K562 (cell line): ENCODE measurements around the gene NTRK1. TPM values are rescaled to one million over a fixed set of nuclear protein-coding genes. Genes with fewer than 3 reads are reported as not detected.

ENCODE experiments used
- ERF ChIP-seq: fragments of 450-650 bp; formaldehyde crosslinking; IDR thresholded peaks from 2 replicates; pipeline ENCODE4 v1.4.0; 2020; ENCODE audit warnings: mild to moderate bottlenecking, mixed read lengths
- KDM2B ChIP-seq: fragments of 250-450 bp; sonication (Bioruptor Pico); IDR thresholded peaks from 2 replicates; pipeline ENCODE4 v1.8.0; 2021; ENCODE audit warnings: mild to moderate bottlenecking, moderate library complexity
- MBD1 ChIP-seq: fragments of 250-450 bp; sonication (Bioruptor Pico); IDR thresholded peaks from 2 replicates; pipeline ENCODE4 v1.8.0; 2022; ENCODE audit warnings: inconsistent platforms
- NR2C2 ChIP-seq, 2 experiments: fragments of 200-800 bp in 1 of 2; sonication (Bioruptor generic) in 1 of 2; sonication (generic) in 1 of 2; formaldehyde crosslinking in 1 of 2; IDR thresholded peaks; 2 replicates each; pipeline versions ENCODE4 v1.6.1 to v1.8.0; 2016 to 2022; ENCODE audit warnings: mild to moderate bottlenecking in 1 of 2, missing compliant biosample characterization in 1 of 2, missing genetic modification characterization in 1 of 2, missing genetic modification reagents in 1 of 2
- PTRF ChIP-seq: fragments of 450-650 bp; IDR thresholded peaks from 2 replicates; pipeline ENCODE4 v1.6.1; 2016; ENCODE audit warnings: mild to moderate bottlenecking, missing genetic modification characterization, missing compliant biosample characterization
- RFX7 ChIP-seq: fragments of 250-450 bp; sonication (Bioruptor Pico); IDR thresholded peaks from 2 replicates; pipeline ENCODE4 v1.5.1; 2021; ENCODE audit warnings: mild to moderate bottlenecking
- SAP30 ChIP-seq: fragments of 200-600 bp; sonication (generic); IDR thresholded peaks from 2 replicates; pipeline ENCODE4 v1.6.1; 2012; ENCODE audit warnings: borderline replicate concordance, low read depth, mild to moderate bottlenecking, moderate library complexity, low read length, control low read depth, inconsistent platforms; ENCODE audit not compliant: insufficient read depth, poor library complexity, severe bottlenecking
- SREBF1 ChIP-seq: fragments of 150-350 bp; IDR thresholded peaks from 2 replicates; pipeline ENCODE4 v1.6.1; 2014; ENCODE audit warnings: antibody characterized with exemption, low read depth, low read length, borderline replicate concordance
- ZBTB34 ChIP-seq: fragments of 250-450 bp; sonication (Bioruptor Pico); IDR thresholded peaks from 2 replicates; pipeline ENCODE4 v1.8.0; 2021; ENCODE audit warnings: mild to moderate bottlenecking, moderate library complexity
- ZNF212 ChIP-seq: fragments of 450-650 bp; formaldehyde crosslinking; IDR thresholded peaks from 2 replicates; pipeline ENCODE4 v1.4.0; 2020; ENCODE audit warnings: mild to moderate bottlenecking
- ZNF277 ChIP-seq: fragments of 250-450 bp; sonication (Bioruptor Pico); IDR thresholded peaks from 2 replicates; pipeline ENCODE4 v1.8.0; 2022; ENCODE audit warnings: inconsistent platforms, mild to moderate bottlenecking, moderate library complexity, borderline replicate concordance
- ZNF41 ChIP-seq: fragments of 250-450 bp; sonication (Bioruptor Pico); conservative IDR thresholded peaks from 2 replicates; pipeline ENCODE4 v1.4.0; 2020; ENCODE audit warnings: mild to moderate bottlenecking
- ZNF436 ChIP-seq: fragments of 250-450, 450-650 bp; sonication (Bioruptor Pico); formaldehyde crosslinking; IDR thresholded peaks from 2 replicates; pipeline ENCODE4 v1.7.0; 2020; ENCODE audit warnings: mild to moderate bottlenecking
- ZNF445 ChIP-seq: fragments of 250-450 bp; sonication (Bioruptor Pico); IDR thresholded peaks from 2 replicates; pipeline ENCODE4 v1.4.0; 2020; ENCODE audit warnings: low read depth, mild to moderate bottlenecking, moderate library complexity
- polyA plus RNA-seq, 8 experiments: library from polyadenylated mRNA; depleted of rRNA in 4 of 8; stranded (reverse) in 5 of 8; unstranded in 3 of 8; fragments of >200 nt; fragmentation: Nextera tagmentation in 2 of 8; fragmentation: Illumina TruSeq in 1 of 8; extraction: Ambion mirVana in 2 of 8; extraction: Trizol in 1 of 8; gene quantifications; 2 replicates each; pipeline versions ENCODE4 v1.2.1 to v1.2.3, GENCODE V29; 2011 to 2014; ENCODE audit warnings: inconsistent platforms in 1 of 8, missing spikeins in 1 of 8
- total RNA-seq, 7 experiments: library from RNA; depleted of rRNA in 6 of 7; stranded (reverse); fragments of >200 nt in 6 of 7; fragmentation: Illumina TruSeq in 2 of 7; extraction: Trizol in 2 of 7; gene quantifications; 2 replicates each; pipeline versions ENCODE4 v1.2.1 to v1.2.3, GENCODE V29; 2011 to 2021; ENCODE audit warnings: low replicate concordance in 1 of 7
- TF ChIP-seq, protein P1 (sequence below): fragments of 450-650 bp; IDR thresholded peaks from 2 replicates; pipeline ENCODE4 v1.6.1; 2017; ENCODE audit warnings: mild to moderate bottlenecking, moderate library complexity
- TF ChIP-seq, protein P2 (sequence below): sonication (generic); formaldehyde crosslinking; IDR thresholded peaks from 2 replicates; pipeline ENCODE4 v1.8.0; 2023; ENCODE audit warnings: mild to moderate bottlenecking, missing genetic modification reagents

NTRK1 gene
- total and polyA plus RNA-seq, 9 of the 15 experiments (the other 6 are each of a cell fraction or from before 2014, with no cell fraction given), result 0.46 to 30.0 (median 7.9) TPM

- TF ChIP-seq RFX7 (CRISPR knock-in tag) (no peak), SREBF1 (no peak), SAP30 (peak; percentile 83), MBD1 (CRISPR knock-in tag) (no peak), KDM2B (CRISPR knock-in tag) (peak; percentile 75), ERF (CRISPR knock-in tag) (peak; percentile 89), NR2C2 (CRISPR knock-in tag; IDR thresholded peaks at IDR 0.05) (peak; percentile 79; the same call in 1 of the 2 replicates), NR2C2 (tag; IDR thresholded peaks at IDR 0.05) (peak; percentile 64), ZNF445 (CRISPR knock-in tag) (no peak), ZNF212 (CRISPR knock-in tag) (no peak), ZNF41 (no peak), PTRF (tag) (no peak), ZNF277 (CRISPR knock-in tag) (no peak), ZBTB34 (CRISPR knock-in tag) (no peak), ZNF436 (CRISPR knock-in tag) (no peak)
- TF ChIP-seq, protein P1, sequence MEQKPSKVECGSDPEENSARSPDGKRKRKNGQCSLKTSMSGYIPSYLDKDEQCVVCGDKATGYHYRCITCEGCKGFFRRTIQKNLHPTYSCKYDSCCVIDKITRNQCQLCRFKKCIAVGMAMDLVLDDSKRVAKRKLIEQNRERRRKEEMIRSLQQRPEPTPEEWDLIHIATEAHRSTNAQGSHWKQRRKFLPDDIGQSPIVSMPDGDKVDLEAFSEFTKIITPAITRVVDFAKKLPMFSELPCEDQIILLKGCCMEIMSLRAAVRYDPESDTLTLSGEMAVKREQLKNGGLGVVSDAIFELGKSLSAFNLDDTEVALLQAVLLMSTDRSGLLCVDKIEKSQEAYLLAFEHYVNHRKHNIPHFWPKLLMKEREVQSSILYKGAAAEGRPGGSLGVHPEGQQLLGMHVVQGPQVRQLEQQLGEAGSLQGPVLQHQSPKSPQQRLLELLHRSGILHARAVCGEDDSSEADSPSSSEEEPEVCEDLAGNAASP, result no peak
- TF ChIP-seq, protein P2, sequence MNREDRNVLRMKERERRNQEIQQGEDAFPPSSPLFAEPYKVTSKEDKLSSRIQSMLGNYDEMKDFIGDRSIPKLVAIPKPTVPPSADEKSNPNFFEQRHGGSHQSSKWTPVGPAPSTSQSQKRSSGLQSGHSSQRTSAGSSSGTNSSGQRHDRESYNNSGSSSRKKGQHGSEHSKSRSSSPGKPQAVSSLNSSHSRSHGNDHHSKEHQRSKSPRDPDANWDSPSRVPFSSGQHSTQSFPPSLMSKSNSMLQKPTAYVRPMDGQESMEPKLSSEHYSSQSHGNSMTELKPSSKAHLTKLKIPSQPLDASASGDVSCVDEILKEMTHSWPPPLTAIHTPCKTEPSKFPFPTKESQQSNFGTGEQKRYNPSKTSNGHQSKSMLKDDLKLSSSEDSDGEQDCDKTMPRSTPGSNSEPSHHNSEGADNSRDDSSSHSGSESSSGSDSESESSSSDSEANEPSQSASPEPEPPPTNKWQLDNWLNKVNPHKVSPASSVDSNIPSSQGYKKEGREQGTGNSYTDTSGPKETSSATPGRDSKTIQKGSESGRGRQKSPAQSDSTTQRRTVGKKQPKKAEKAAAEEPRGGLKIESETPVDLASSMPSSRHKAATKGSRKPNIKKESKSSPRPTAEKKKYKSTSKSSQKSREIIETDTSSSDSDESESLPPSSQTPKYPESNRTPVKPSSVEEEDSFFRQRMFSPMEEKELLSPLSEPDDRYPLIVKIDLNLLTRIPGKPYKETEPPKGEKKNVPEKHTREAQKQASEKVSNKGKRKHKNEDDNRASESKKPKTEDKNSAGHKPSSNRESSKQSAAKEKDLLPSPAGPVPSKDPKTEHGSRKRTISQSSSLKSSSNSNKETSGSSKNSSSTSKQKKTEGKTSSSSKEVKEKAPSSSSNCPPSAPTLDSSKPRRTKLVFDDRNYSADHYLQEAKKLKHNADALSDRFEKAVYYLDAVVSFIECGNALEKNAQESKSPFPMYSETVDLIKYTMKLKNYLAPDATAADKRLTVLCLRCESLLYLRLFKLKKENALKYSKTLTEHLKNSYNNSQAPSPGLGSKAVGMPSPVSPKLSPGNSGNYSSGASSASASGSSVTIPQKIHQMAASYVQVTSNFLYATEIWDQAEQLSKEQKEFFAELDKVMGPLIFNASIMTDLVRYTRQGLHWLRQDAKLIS (CRISPR knock-in tag), result peak; percentile 93
Measured at GRCh38 chr1:156813750-156814570, 46.7 kb upstream of the NTRK1 start (continued).
